GM21825 (cell line): ENCODE measurements around the gene ZNF804B.

Experiments
- ATAC-seq: cut with Tn5 transposase; IDR thresholded peaks from one replicate; pipeline ENCODE4 v1.9.1; 2021; ENCODE audit warnings: mild to moderate bottlenecking, moderate library complexity; ENCODE audit not compliant: unreplicated experiment

Gene ZNF804B

GRCh38 chr7:88965371-88965770, 205.9 kb downstream of the ZNF804B start:
- no peak for ATAC-seq

GRCh38 chr7:88967432-88967831, 207.9 kb downstream of the ZNF804B start:
- no peak for ATAC-seq

GRCh38 chr7:88969167-88969566, 209.7 kb downstream of the ZNF804B start:
- ATAC-seq: no peak

- no peak for ATAC-seq
Measured at GRCh38 chr7:88985295-88985694, 225.8 kb downstream of the ZNF804B start.

GRCh38 chr7:89001306-89001705, 241.8 kb downstream of the ZNF804B start:
- no peak for ATAC-seq

GRCh38 chr7:89002981-89003956, 243.8 kb downstream of the ZNF804B start:
- peak; percentile 86 for ATAC-seq

GRCh38 chr7:89012016-89012415, 252.5 kb downstream of the ZNF804B start:
- ATAC-seq: no peak

GRCh38 chr7:89017695-89018094, 258.2 kb downstream of the ZNF804B start:
- no peak for ATAC-seq

DNA sequence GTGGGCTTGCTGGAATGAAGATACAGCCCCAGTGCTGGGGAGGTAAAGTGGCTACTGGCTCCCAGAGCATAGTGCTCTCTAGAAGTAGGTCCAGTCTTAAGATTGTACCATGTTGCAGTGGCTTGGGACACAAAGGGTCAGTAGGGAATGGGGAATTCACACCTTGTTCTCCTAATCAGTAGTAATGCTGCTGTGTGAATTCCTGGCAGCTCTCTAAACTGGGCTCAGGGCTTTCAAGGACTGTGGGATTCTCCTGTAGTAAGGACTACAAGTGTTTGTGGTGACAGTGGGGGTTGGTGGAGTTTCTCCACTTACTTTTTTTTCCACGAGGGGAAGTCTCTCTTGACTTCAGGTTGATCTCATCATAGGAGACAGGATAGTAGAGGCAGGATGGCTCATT, 262.2 kb downstream of the ZNF804B start:
- no peak for ATAC-seq

- ATAC-seq: no peak
Measured at GRCh38 chr7:89023206-89023605, 263.7 kb downstream of the ZNF804B start.

GRCh38 chr7:89023877-89024276, 264.4 kb downstream of the ZNF804B start:
- no peak for ATAC-seq

GRCh38 chr7:89027781-89028180, 268.3 kb downstream of the ZNF804B start:
- ATAC-seq: no peak

- no peak for ATAC-seq
Measured at GRCh38 chr7:89028319-89028718, 268.8 kb downstream of the ZNF804B start.

- no peak for ATAC-seq
Measured at GRCh38 chr7:89029864-89030263, 270.4 kb downstream of the ZNF804B start.

DNA sequence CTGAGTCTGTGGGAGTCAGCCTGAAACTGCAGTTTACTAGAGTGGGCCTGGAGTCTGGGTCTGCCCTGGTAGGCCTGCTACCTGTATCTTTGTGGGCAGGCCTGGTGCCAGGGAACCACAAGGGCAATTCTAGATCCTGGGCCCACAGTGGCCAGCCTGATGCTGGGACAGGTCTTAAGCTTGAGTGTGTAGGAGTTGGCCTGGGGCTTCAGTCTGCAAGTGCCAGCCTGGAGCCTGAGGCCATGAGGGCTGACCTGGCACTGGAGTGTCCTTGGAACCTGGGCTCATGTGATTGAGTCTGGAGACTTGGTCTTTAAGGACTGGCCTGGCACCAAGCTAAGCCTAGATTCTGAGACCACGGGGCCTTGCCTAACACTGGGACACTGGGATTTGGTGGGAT, 281.7 kb downstream of the ZNF804B start:
- no peak for ATAC-seq

- ATAC-seq: no peak
Measured at GRCh38 chr7:89042940-89043339, 283.4 kb downstream of the ZNF804B start.

- ATAC-seq: no peak
Measured at GRCh38 chr7:89049043-89049442, 289.5 kb downstream of the ZNF804B start.

GRCh38 chr7:89053130-89053529, 293.6 kb downstream of the ZNF804B start:
- ATAC-seq: no peak

DNA sequence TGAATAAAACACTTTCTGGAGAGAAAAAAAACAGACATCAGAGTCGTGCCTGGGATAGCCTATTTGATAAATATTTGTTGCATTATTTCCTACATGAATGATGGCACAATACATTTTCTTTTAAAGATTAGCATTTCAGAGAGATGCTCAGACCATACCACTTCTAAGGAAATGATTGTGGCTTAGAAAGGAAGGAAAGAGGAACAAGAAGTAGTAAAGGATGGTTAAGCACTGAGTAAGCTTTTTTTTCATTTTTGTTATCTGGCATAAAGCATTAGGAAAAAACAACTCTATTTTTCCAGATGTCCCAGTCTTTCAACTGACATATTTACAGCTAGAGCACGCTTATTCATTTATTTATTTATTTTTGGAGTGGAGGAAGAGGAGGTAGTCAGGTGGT, 294.9 kb downstream of the ZNF804B start:
- ATAC-seq: no peak

- no peak for ATAC-seq
Measured at GRCh38 chr7:89060234-89060633, 300.7 kb downstream of the ZNF804B start.

- no peak for ATAC-seq
Measured at GRCh38 chr7:89064831-89065230, 305.3 kb downstream of the ZNF804B start.

DNA sequence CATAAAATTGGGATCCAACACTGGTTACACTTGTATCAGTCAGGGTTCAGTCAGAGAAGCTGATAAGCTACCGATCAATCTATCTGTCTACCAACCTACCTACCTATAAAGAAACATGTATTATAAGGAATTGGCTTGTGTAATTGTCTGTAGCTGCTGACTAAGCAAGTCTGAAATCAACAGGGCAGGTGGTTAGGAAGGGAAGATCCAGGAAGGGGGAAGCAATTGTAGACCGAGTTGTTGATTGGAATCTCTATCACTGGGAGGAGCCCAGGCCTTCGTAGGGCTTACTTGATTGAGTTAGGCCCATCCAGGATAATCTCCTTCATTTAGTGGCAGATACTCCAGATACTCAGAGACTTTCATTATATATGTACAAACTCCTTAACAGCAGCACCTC, 307.5 kb downstream of the ZNF804B start:
- no peak for ATAC-seq

DNA sequence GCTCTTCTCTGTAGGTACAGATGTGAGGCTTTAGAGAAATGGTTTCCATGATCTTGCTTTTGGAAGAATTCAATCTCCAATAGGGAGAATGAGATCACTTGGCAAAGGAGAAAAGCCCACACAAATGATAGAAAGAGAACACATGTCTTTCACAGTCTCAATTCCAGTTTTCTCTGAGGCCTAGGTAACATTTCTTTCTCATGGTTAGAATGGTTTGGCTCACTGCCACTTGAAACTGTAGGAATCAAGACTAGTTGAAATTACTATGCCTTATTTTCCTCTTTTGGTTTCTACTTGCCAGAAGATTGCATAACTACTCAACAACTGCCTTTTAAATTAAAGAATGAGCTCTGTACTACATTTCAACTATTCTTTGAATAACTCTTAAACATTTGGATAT, 312.6 kb downstream of the ZNF804B start:
- no peak for ATAC-seq
